HG02884 (cell line): ENCODE results near the gene KRTAP10-4.
"Not testable (repeated sequence)": the region's sequence is repeated elsewhere in the genome, so short reads cannot be mapped to it uniquely, and the experiment has no call there.

Experiments
- ATAC-seq: cut with Tn5 transposase; IDR thresholded peaks from one replicate; pipeline ENCODE4 v1.9.1; 2021; ENCODE audit warnings: mild to moderate bottlenecking, moderate library complexity; ENCODE audit not compliant: unreplicated experiment

KRTAP10-4 gene

DNA sequence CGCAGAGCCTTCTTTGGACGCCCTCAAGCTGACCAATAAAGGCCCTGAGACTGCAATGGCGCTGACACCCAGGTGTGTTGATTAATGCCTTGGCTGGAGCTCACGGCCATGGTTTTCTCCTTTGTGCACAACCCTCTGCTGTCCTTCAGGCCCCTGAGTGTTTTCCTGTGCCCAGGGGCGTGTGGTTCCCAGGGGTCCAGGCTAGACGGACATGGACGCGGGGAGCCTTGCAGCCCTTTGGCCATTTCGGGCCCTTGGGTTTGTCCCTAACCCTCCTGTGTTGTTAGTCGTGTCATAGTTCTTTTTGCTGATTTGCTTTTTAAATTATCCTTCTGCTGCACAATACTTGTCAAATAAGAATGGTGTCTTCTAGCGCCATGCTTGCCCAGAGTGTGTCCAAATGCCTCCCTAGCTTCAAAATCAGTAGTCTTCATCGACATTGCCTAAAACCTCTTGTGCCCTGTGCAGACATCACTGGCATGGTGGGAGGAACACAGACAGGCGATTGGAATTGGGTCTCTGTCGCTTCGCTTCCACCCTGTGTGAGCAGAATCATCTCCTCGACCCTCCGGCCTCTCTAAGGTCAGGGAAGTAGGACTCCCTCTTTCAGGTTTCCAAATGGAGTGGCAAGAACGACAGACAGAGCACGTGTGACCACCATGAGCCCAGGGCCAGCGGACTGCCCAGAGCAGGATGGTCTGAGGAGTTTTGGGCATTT, 1.9 kb downstream of the KRTAP10-4 start:
- no peak for ATAC-seq

DNA sequence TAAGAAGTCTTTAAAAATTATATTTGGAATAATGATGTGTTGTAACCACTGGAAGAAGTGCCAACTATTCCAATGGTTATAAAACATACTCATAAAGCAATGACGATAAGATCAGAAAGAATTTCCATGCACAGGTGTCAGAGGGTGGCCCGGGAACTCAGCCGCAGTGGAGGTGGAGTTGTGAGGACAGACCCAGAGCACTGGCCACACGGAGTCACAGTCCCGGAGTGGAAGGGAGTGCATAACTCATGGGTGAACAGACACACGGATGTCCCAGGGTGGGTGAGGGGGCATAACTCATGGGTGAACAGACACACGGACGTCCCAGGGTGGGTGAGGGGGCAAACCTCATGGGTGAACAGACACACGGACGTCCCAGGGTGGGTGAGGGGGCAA, 2.5 kb downstream of the KRTAP10-4 start:
- ATAC-seq, result no peak

DNA sequence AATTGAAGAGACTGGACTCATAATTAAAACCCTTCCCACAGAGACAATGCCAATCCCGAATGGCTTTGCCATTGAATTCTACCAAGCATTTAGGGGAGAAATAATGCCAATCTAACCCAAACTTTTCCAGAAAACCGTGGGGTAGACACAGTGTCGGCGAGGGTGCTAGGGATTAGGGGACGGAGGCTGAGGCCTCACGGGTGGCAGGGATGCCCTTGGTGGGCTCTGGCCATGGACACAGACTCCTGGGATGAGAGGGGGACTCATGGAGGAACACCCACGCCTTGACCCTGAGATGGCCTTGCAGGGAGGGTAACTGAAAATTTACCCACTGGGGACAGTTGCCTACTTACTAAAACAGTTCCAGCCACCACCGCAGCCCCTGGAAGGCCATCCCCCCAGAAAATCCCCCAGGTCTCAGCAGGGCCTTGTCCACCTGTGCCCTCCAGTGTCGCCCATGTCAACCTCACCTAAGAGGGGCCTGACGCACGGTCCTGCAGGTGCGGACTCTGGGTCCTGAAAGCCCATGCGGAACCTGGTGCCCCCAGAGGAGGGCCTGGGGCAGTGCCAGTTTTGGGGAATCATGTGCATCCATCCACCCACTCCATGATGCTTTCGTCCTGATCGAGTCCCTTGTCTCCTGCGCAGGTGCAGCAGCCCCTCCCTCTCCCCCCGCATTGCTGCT, 5.0 kb downstream of the KRTAP10-4 start:
- ATAC-seq, result no peak

DNA sequence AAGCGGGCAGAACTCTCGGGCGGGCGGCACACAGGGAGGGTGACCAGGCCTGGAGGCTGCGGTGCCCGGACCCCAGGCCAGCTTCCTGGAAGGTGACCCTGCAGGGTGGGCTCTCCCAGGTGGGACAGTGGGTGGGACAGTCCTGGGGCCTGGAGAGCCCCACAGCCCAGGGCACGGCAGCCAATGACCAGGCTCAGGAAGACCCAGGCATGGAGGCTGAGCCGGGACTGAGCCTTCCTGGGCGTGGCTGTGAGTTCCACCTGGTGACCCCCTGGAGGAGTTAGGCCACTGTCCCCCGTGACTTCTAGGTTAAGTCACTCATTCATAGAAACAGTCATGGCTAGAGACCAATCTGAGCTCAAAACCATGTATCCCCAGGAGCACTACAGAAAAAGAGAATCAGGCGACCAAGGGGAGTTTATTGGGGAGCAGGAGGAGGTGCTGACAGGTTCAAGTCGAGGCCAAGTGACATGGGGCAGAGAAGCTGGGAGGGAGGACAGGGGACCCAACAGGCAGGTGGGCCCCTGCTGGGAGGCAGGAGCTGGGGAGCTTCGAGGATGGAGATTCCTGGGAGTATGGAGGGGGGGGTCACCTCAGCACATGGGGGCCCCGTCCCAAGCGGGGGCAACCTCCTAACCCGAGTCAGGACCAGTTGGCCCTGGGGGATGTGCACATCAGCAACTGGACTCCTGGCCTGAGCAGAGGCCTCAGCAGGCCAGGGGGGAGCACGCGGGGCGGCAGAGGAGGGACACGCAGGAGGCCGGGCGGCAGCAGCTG, 5.7 kb downstream of the KRTAP10-4 start:
- ATAC-seq, result no peak

DNA sequence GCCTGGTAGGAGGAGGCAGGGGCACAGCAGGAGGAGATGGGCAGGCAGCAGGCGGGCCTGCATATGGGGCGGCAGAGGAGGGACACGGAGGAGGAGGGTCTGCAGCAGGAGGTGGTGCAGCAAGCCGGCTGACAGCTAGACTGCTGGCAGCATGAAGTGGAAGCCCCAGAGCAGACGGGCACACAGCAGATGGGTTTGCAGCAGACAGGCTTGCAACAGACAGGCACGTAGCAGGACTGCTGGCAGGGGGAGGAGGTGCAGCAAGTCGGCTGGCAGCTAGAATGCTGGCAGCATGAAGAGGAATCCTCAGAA, 6.3 kb downstream of the KRTAP10-4 start:
- no peak for ATAC-seq

DNA sequence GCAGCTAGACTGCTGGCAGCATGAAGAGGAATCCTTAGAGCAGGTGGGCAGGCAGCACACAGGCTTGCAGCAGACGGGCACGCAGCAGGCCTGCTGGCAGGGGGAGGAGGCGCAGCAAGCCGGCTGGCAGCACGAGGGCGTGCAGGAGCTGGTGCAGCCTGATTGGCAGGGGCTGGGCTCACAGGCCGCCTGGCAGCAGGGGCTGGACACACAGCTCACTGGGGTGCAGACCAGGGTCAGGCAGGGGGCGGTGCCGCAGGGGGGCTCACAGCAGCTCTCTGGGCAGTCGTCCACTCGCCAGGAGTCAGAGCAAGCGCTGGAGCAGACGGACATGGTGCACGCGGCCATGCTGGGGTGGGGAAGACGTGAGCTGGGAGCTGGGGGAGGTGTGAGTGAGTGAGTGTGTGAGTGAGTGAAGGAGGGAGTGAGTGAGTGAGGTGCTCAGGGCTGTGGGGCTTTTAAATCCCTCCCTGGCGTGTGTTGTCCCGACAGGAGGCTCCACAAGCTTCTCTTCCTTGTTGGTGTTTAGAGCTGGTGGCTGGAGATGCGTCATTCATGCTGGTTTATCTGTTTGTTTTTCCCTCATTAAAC, 6.8 kb downstream of the KRTAP10-4 start, which contains the start of gene KRTAP10-5:
Gene KRTAP10-5, minus strand, starts transcription at position 374 of the 591 bp plus-strand sequence. Its CDS starts 26 bp downstream, at position 348.
- ATAC-seq, result not testable (repeated sequence)

DNA sequence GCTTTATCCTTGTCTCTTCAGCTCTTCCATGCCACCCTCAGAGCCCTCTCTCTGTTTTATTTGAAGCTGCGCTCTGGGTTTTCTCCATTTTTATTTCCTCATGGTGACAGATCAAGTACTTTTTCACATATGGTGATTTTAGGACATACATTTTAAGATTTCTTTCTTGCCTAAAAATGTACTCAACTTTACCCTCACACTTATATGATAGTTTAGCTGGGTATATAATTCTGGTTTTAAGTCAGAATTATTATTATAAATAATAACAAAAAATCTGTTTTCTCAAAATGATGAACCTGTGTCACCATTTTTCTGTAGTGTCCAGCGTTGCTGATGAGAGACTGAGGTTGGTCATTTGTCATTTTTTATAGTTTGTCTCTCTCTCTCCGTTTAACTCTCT, 7.6 kb downstream of the KRTAP10-4 start:
- no peak for ATAC-seq

DNA sequence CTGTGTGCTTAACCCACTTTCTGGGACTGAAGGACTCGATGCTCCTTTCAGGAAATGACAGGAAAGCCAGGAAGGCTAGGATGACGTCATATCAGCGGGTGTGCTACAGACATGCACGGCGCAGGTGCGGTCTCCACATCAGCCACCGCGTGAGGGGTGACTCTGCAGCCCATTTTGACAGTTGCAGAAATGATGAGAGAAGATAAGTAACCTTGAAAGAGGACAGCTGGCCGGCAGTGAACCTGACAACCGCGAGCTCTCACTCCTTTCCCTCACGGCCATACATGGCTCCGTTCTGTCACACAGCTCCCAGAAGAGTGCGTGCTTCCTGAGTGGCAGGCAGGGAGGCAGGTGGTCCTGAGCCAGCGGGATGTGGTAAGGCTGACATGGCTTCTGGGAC, 8.5 kb downstream of the KRTAP10-4 start:
- no peak for ATAC-seq

DNA sequence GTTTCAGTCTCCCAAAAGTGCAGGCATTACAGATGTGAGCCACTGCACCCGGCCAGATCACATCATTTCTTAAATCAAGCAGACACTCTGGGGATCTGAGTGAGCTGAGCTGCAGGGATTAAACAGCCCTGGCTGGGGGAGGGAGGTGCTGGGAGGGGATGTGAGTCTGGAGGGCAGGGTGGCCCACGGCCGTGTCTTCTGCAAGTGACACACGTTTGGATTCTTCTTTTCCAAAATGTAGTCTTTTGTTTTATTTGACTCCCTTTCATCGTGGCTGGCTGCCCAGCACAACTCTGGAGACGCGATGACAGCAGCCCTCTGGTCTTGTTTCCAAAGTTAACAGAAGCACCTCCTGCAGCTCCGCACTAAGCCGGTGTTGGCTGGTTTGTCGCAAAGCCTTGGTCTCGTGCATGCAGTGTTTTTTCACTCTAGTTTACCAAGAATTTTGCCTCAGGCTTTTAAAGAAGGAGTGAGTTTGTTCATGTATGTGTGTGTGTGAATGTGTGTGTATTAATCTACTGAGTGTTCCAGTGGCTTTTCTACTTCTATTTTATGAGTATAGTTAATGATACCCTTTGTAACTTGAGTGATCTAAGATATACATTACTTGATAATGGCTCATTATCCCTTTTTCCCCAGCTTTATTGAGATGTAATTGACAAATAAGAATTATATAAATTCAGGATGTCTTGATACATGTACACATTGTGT, 9.7 kb downstream of the KRTAP10-4 start:
- ATAC-seq, result no peak

DNA sequence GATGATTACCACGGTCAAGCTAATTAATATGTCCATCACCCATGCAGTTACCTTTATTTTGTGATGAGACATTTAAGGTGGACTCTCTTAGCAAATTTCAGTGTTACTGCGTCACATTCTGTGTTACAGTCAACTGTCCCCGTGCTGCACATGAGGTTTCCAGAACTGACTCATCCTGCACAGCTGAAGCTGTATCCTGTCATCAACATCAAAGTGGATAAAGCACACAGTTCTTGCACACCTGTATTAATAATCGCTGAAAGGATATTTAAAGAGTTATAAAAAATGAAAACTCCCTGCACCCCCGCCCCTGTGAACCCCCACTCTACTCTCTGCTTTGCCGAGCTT, 10.2 kb downstream of the KRTAP10-4 start:
- ATAC-seq, result no peak

DNA sequence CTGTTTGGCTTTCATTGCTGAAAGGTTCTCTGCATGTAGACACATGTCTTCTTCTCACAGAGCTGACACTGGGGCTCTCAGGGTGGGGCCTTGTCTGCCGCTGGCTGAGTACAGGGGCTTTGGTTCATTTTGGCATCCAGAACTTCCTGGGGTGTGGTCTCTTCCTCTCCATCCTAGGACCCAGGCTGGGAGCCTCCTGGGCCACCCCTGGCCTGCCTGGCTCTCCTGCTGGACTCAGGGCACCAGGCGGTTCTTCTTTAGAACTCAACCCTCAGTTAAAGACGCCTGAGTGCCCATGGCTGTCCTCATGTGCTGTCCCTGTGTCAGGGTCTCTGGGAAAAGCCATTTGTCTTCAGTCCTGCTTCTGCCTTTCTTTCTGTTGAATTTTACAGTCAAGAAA, 12.4 kb downstream of the KRTAP10-4 start:
- ATAC-seq, result no peak

DNA sequence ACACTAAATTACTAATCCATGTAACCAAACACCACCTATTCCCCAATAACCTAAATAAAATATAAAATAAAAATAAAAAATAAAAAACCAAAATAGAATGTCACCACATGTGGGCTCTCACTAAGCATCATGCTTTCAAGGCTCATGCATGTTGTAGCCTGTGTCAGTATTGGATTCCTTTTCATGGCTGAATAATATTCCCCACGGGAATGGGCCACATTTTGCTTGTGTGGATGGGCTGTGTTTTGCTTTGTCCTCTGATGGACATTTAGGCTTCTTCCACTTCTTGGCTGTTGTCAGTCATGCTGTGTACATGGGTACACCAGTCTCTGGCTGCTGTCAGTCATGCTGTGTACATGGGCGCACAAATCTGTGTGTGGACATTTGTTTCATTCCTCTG, 15.6 kb downstream of the KRTAP10-4 start:
- no peak for ATAC-seq

DNA sequence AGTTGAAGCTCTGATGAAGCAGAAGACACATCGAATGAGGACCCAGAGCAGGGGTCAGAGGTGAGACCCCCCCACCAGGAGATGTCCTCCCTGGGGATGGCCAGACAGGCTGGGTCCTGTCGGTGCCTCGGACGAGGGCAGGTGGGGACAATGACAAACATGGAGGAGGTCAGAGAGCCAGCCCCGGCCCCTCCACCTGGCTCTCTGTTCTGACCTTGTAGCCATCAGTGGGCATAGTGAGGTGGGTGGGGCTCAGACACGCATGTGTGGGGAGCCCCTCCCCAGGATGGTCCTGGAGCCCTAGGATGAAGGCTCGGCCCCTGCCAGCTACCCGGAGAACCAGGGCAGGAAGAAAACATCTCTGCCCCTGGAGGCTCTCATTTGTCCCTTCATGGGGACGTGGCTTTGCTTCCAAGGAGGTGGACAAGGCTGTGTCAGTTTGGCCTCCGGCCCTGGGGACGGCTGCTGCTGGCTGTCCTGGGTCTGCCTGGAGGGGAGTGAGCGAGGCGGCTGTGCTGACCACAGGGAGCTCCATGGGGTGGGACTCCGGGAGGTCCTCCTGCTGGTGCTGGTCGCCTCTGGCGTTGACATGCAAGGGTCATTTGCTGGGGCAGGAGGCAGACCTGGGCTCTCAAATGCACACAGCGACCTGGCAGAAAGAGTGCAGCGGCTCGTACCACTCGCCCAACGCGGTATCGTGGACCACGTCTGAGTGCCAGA, 16.2 kb downstream of the KRTAP10-4 start:
- no peak for ATAC-seq

DNA sequence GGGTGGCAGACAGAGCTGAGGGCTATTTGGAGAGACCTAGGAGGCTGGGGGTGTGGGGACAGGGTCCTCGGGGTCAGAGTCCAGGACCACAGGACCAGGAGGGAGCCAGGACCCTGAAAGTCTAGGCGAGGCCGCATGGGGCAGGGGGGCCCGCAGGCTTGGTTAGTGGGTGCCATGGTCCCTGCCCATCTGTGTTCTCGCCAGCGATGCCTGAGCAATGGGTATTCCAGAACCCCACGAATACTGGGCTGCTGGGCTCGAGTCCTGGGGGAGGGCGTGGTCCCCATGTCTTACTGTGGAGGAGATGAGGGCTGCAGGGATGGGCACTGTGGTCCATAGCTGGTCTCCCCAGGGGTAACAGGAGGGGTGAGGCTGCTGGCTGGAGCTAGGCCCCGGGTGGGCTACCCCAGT, 16.8 kb downstream of the KRTAP10-4 start:
- no peak for ATAC-seq

DNA sequence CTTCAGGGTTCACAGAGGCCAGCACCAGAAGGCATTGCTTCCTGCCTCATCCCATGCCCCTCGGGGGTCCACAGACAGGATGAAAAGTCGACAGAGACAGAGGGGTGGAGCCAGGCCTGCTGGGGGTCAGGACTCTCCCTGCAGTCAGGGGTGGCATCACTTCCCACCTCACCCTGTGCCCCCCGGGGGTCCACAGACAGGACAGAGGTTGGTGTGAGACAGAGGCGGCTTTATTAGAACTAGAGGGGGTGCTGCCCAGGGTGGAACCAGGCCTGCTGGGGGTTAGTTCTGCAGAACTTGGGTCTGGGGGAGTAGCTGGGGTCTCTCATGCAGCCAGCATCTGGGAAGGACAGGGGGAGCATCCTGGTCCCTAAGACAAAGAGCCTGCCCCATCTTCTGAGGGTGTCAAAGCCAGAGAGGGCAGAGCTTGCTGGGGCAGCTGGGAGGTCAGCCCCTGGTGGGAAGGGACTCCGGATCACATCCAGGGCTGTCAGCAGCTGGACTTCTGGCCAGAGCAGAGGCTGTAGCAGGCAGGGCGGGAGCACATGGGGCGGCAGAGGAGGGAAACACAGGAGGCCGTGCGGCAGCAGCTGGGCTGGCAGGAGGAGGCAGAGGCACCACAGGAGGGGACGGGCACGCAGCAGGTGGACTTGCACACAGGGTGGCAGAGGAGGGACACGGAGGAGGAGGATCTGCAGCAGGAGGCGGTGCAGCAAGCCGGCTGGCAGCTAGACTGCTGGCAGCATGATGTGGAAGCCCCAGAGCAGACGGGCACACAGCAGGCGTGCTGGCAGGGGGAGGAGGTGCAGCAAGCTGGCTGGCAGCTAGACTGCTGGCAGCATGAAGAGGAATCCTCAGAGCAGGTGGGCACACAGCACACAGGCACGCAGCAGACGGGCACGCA, 17.6 kb downstream of the KRTAP10-4 start:
- not testable (repeated sequence) for ATAC-seq

DNA sequence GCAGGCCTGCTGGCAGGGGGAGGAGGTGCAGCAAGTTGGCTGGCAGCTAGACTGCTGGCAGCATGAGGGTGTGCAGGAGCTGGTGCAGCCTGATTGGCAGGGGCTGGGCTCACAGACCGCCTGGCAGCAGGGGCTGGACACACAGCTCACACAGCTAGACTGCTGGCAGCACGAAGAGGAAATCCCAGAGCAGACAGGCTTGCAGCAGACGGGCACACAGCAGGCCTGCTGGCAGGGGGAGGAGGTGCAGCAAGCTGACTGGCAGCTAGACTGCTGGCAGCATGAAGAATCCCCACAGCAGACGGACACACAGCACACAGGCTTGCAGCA, 18.2 kb downstream of the KRTAP10-4 start:
- ATAC-seq, result not testable (repeated sequence)

DNA sequence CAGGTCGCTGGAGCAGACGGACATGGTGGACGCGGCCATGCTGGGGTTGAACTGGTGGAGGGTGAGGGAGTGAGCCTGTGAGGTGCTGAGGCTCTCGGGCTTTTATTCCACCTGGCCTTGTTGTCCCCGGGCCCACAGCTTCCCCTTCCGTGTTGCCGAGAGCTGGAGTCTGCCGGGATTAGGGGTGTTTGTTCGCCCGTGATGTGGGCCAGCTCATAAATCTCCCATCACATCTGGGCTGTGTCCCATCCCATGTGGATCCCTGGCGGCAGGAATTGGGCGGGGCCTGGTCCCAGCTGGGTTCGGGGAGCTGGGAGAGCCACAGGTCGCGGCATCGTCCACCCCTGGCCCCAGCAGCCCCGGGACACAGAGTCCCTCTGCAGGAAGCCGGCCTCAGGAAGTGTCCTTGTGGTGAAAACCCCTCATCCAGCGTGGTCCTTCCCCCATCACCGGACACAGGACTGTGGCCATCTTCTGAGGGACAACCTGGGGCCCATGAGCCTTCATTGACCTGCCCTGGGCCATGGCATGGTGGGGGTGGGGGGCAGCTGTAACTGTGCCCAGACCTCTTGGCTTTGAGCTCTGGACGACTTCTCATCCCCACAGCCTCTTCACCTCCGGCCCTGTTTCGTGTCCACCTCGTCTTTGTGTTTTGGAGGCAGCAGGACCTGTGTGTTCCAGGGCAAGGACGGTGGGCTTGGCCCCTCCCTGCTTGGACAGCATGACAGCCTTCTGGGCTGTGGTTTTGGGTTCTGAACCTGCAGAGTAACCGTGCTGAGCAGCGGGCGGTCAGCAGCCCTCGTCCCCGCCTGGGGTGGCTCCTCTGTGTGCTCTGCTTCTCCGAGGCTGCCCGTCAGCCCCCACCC, 19.1 kb downstream of the KRTAP10-4 start, which contains the start of gene KRTAP10-6:
Gene KRTAP10-6, minus strand, starts transcription at position 60 of the 866 bp plus-strand sequence. Its CDS starts 21 bp downstream, at position 39.
- ATAC-seq, result no peak
